Liver (tissue), 3 donors: ENCODE data around the gene NOS1AP.

ENCODE experiments used
- EGR1 ChIP-seq, 2 donors: IDR thresholded peaks; 2 replicates each; pipeline ENCODE4 v1.6.1; 2016 to 2018; ENCODE audit warnings: antibody characterized with exemption in 2 of 2, low read depth in 2 of 2
- FOXA1 ChIP-seq: IDR thresholded peaks from 2 replicates; pipeline ENCODE4 v1.6.1; 2016; ENCODE audit warnings: antibody characterized with exemption
- GABPA ChIP-seq, 2 donors: IDR thresholded peaks in 1 of 2; conservative IDR thresholded peaks in 1 of 2; 2 replicates each; pipeline ENCODE4 v1.6.1; 2016; ENCODE audit warnings: antibody characterized with exemption in 2 of 2, mild to moderate bottlenecking in 1 of 2, moderate library complexity in 1 of 2
- HNF4A ChIP-seq, 2 donors: conservative IDR thresholded peaks; 2 replicates each; pipeline ENCODE4 v1.6.1; 2016; ENCODE audit warnings: antibody characterized with exemption in 2 of 2, mild to moderate bottlenecking in 2 of 2
- JUND ChIP-seq, 2 donors: IDR thresholded peaks; 2 replicates each; pipeline ENCODE4 v1.6.1; 2016; ENCODE audit warnings: antibody characterized with exemption in 2 of 2
- RAD21 ChIP-seq, 2 donors: IDR thresholded peaks; 2 replicates each; pipeline ENCODE4 v1.6.1; 2016; ENCODE audit warnings: antibody characterized with exemption in 2 of 2, mild to moderate bottlenecking in 2 of 2
- SP1 ChIP-seq: IDR thresholded peaks from 2 replicates; pipeline ENCODE4 v1.6.1; 2018; ENCODE audit warnings: antibody characterized with exemption, mild to moderate bottlenecking
- YY1 ChIP-seq: IDR thresholded peaks from 2 replicates; pipeline ENCODE4 v1.6.1; 2016; ENCODE audit warnings: antibody characterized with exemption, mild to moderate bottlenecking
- TF ChIP-seq, protein P1 (sequence below): fragments of 150-350 bp; IDR thresholded peaks from 2 replicates; pipeline ENCODE4 v1.5.1; 2017; ENCODE audit warnings: improper control_type of control experiment, low read depth, low read length; ENCODE audit not compliant: missing input control
- TF ChIP-seq, protein P2 (sequence below): IDR thresholded peaks from 2 replicates; pipeline ENCODE4 v1.6.1; 2016; ENCODE audit warnings: antibody characterized with exemption
- TF ChIP-seq, protein P3 (sequence below): IDR thresholded peaks from 2 replicates; pipeline ENCODE4 v1.6.1; 2016; ENCODE audit warnings: antibody characterized with exemption, mild to moderate bottlenecking
- donor health status: healthy.
- donor health status: healthy.

DNA sequence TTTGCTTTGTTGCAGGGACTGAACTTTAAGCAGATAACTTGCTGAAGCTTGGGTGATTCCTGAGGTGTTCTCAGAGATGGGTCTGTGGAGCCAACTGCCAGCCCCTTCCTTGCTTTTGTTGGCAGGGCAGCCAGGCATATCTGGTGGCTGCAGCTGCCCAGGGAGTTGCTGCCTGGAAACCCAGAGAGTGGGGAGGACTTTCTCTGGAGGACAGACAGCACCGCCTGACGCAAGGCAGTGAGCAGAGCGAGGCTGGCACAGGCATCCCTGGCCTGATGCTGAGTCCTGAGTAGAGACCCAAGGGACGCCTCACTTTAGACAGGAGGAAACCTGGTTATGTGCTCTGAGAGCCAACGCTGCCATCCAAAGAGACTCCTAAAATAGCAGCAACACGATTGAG, 36.1 kb upstream of the NOS1AP start:
- TF ChIP-seq, protein P1, sequence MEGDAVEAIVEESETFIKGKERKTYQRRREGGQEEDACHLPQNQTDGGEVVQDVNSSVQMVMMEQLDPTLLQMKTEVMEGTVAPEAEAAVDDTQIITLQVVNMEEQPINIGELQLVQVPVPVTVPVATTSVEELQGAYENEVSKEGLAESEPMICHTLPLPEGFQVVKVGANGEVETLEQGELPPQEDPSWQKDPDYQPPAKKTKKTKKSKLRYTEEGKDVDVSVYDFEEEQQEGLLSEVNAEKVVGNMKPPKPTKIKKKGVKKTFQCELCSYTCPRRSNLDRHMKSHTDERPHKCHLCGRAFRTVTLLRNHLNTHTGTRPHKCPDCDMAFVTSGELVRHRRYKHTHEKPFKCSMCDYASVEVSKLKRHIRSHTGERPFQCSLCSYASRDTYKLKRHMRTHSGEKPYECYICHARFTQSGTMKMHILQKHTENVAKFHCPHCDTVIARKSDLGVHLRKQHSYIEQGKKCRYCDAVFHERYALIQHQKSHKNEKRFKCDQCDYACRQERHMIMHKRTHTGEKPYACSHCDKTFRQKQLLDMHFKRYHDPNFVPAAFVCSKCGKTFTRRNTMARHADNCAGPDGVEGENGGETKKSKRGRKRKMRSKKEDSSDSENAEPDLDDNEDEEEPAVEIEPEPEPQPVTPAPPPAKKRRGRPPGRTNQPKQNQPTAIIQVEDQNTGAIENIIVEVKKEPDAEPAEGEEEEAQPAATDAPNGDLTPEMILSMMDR, result no peak
- TF ChIP-seq, protein P2, sequence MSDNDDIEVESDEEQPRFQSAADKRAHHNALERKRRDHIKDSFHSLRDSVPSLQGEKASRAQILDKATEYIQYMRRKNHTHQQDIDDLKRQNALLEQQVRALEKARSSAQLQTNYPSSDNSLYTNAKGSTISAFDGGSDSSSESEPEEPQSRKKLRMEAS, result no peak
- TF ChIP-seq EGR1 (IDR thresholded peaks at IDR 0.05; ENCODE audit: low read depth in 2 of 2) (no peak), RAD21 (IDR thresholded peaks at IDR 0.05) (no peak), GABPA (IDR thresholded peaks at IDR 0.05 in 1 of 2, conservative IDR thresholded peaks at IDR 0.05 in 1 of 2) (no peak), YY1 (no peak), SP1 (no peak), JUND (IDR thresholded peaks at IDR 0.05) (no peak), HNF4A (conservative IDR thresholded peaks at IDR 0.05) (no peak), FOXA1 (no peak)
- TF ChIP-seq, protein P3, sequence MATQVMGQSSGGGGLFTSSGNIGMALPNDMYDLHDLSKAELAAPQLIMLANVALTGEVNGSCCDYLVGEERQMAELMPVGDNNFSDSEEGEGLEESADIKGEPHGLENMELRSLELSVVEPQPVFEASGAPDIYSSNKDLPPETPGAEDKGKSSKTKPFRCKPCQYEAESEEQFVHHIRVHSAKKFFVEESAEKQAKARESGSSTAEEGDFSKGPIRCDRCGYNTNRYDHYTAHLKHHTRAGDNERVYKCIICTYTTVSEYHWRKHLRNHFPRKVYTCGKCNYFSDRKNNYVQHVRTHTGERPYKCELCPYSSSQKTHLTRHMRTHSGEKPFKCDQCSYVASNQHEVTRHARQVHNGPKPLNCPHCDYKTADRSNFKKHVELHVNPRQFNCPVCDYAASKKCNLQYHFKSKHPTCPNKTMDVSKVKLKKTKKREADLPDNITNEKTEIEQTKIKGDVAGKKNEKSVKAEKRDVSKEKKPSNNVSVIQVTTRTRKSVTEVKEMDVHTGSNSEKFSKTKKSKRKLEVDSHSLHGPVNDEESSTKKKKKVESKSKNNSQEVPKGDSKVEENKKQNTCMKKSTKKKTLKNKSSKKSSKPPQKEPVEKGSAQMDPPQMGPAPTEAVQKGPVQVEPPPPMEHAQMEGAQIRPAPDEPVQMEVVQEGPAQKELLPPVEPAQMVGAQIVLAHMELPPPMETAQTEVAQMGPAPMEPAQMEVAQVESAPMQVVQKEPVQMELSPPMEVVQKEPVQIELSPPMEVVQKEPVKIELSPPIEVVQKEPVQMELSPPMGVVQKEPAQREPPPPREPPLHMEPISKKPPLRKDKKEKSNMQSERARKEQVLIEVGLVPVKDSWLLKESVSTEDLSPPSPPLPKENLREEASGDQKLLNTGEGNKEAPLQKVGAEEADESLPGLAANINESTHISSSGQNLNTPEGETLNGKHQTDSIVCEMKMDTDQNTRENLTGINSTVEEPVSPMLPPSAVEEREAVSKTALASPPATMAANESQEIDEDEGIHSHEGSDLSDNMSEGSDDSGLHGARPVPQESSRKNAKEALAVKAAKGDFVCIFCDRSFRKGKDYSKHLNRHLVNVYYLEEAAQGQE, result no peak
